GM19328 (cell line): ENCODE data around the gene MAP3K14.

ENCODE experiments used
- ATAC-seq: cut with Tn5 transposase; IDR thresholded peaks from one replicate; pipeline ENCODE4 v1.9.1; 2021; ENCODE audit warnings: mild to moderate bottlenecking, moderate library complexity; ENCODE audit not compliant: unreplicated experiment

Gene MAP3K14

GRCh38 chr17:45284176-45285140 is 32.4 kb downstream of the MAP3K14 start:
- no peak for ATAC-seq

GRCh38 chr17:45283711-45284110 is 33.1 kb downstream of the MAP3K14 start:
- no peak for ATAC-seq

GRCh38 chr17:45282683-45283644 is 33.9 kb downstream of the MAP3K14 start:
- ATAC-seq, result no peak

GRCh38 chr17:45279898-45280297 is 36.9 kb downstream of the MAP3K14 start:
- ATAC-seq, result no peak

GRCh38 chr17:45277992-45278391 is 38.8 kb downstream of the MAP3K14 start:
- no peak for ATAC-seq

GRCh38 chr17:45277216-45277849 is 39.5 kb downstream of the MAP3K14 start:
- ATAC-seq, result no peak

- no peak for ATAC-seq
Observed at GRCh38 chr17:45276031-45276430, 40.8 kb downstream of the MAP3K14 start.

GRCh38 chr17:45274033-45274432 is 42.8 kb downstream of the MAP3K14 start:
- ATAC-seq, result no peak

- no peak for ATAC-seq
Observed at GRCh38 chr17:45273551-45273957, 43.3 kb downstream of the MAP3K14 start.

GRCh38 chr17:45271603-45272002 is 45.2 kb downstream of the MAP3K14 start:
- no peak for ATAC-seq

GRCh38 chr17:45270828-45271418 is 45.9 kb downstream of the MAP3K14 start:
- ATAC-seq, result no peak

GRCh38 chr17:45269912-45270311 is 46.9 kb downstream of the MAP3K14 start:
- no peak for ATAC-seq

GRCh38 chr17:45267436-45268055 is 49.3 kb downstream of the MAP3K14 start:
- ATAC-seq, result no peak

GRCh38 chr17:45266372-45266926 is 50.4 kb downstream of the MAP3K14 start:
- ATAC-seq, result no peak

- ATAC-seq, result no peak
Observed at GRCh38 chr17:45265821-45266220, 51.0 kb downstream of the MAP3K14 start.

GRCh38 chr17:45264988-45265387 is 51.8 kb downstream of the MAP3K14 start:
- no peak for ATAC-seq

- ATAC-seq, result no peak
Observed at GRCh38 chr17:45264430-45264829, 52.4 kb downstream of the MAP3K14 start.

- ATAC-seq, result no peak
Observed at GRCh38 chr17:45263477-45263860, 53.4 kb downstream of the MAP3K14 start.

- no peak for ATAC-seq
Observed at GRCh38 chr17:45262516-45263476, 54.0 kb downstream of the MAP3K14 start.
